AG20443 (cell line): ENCODE measurements around the gene EPHA1.

Experiments used
- DNase-seq: peaks from one replicate; pipeline ENCODE4 v3.0.0; 2012; ENCODE audit warnings: low spot score, mixed read lengths

The EPHA1 gene

GRCh38 chr7:143408686-143409561, at the start of gene EPHA1:
TSS of gene EPHA1 (minus strand) at chr7:143408856. CDS start at chr7:143408805, 51 bp downstream.
- DNase-seq, result no peak

GRCh38 chr7:143458263-143458662, 49.6 kb upstream of the EPHA1 start:
- peak; percentile 81 for DNase-seq

GRCh38 chr7:143456992-143457793, 48.5 kb upstream of the EPHA1 start:
- DNase-seq, result peak; percentile 31

- no peak for DNase-seq
Measured at GRCh38 chr7:143455942-143456341, 47.3 kb upstream of the EPHA1 start.

- no peak for DNase-seq
Measured at GRCh38 chr7:143455491-143455890, 46.8 kb upstream of the EPHA1 start.

- peak; percentile 27 for DNase-seq
Measured at GRCh38 chr7:143454091-143454680, 45.5 kb upstream of the EPHA1 start.

GRCh38 chr7:143452495-143452894, 43.8 kb upstream of the EPHA1 start:
- no peak for DNase-seq

GRCh38 chr7:143451746-143452145, 43.1 kb upstream of the EPHA1 start:
- no peak for DNase-seq

- DNase-seq, result no peak
Measured at GRCh38 chr7:143451122-143451521, 42.5 kb upstream of the EPHA1 start.

GRCh38 chr7:143449793-143450192, 41.1 kb upstream of the EPHA1 start:
- DNase-seq, result no peak

GRCh38 chr7:143448429-143448828, 39.8 kb upstream of the EPHA1 start:
- no peak for DNase-seq

GRCh38 chr7:143447466-143447865, 38.8 kb upstream of the EPHA1 start:
- DNase-seq, result no peak

GRCh38 chr7:143444785-143445184, 36.1 kb upstream of the EPHA1 start:
- DNase-seq, result no peak

GRCh38 chr7:143444063-143444782, 35.6 kb upstream of the EPHA1 start:
- DNase-seq, result no peak

GRCh38 chr7:143443153-143443552, 34.5 kb upstream of the EPHA1 start, which contains the start of gene TAS2R60:
TSS of gene TAS2R60 (plus strand) at chr7:143443453. CDS start at chr7:143443453, 0 bp downstream.
- DNase-seq, result no peak

GRCh38 chr7:143439866-143440265, 31.2 kb upstream of the EPHA1 start:
- DNase-seq, result no peak

- DNase-seq, result no peak
Measured at GRCh38 chr7:143437578-143437977, 28.9 kb upstream of the EPHA1 start.

- no peak for DNase-seq
Measured at GRCh38 chr7:143436325-143436946, 27.8 kb upstream of the EPHA1 start.

GRCh38 chr7:143435266-143435665, 26.6 kb upstream of the EPHA1 start:
- no peak for DNase-seq

- peak; percentile 83 for DNase-seq
Measured at GRCh38 chr7:143434660-143435059, 26.0 kb upstream of the EPHA1 start.

- DNase-seq, result no peak
Measured at GRCh38 chr7:143433759-143434158, 25.1 kb upstream of the EPHA1 start.
